COLO668 (cell line): ENCODE measurements around the gene STX17.

ENCODE experiments used
- DNase-seq: peaks from one replicate; lab custom pipeline; 2025; ENCODE audit not compliant: unreplicated experiment; lab: John Stamatoyannopoulos, UW

STX17 gene

GRCh38 chr9:99905833-99906402, 536 bp upstream of the STX17 start:
- DNase-seq = peak; percentile 14

GRCh38 chr9:99907208-99907532, 716 bp downstream of the STX17 start:
- no peak for DNase-seq

GRCh38 chr9:99911600-99911999, 5.1 kb downstream of the STX17 start:
- no peak for DNase-seq

GRCh38 chr9:99916650-99917049, 10.2 kb downstream of the STX17 start:
- DNase-seq = no peak

- no peak for DNase-seq
Observed at GRCh38 chr9:99918134-99918533, 11.7 kb downstream of the STX17 start.

GRCh38 chr9:99919930-99920329, 13.5 kb downstream of the STX17 start:
- DNase-seq = no peak

- DNase-seq = no peak
Observed at GRCh38 chr9:99921875-99922710, 15.6 kb downstream of the STX17 start.

- DNase-seq = no peak
Observed at GRCh38 chr9:99922711-99923030, 16.2 kb downstream of the STX17 start.

- no peak for DNase-seq
Observed at GRCh38 chr9:99925541-99925940, 19.1 kb downstream of the STX17 start.

GRCh38 chr9:99929652-99930051, 23.2 kb downstream of the STX17 start:
- DNase-seq = no peak

GRCh38 chr9:99931155-99931840, 24.8 kb downstream of the STX17 start:
- DNase-seq = no peak

- DNase-seq = no peak
Observed at GRCh38 chr9:99936947-99937587, 30.6 kb downstream of the STX17 start.

GRCh38 chr9:99947395-99947794, 40.9 kb downstream of the STX17 start:
- no peak for DNase-seq

- DNase-seq = no peak
Observed at GRCh38 chr9:99948482-99948881, 42.0 kb downstream of the STX17 start.

- no peak for DNase-seq
Observed at GRCh38 chr9:99948896-99949295, 42.4 kb downstream of the STX17 start.

GRCh38 chr9:99953861-99954507, 47.5 kb downstream of the STX17 start:
- DNase-seq = no peak

GRCh38 chr9:99954819-99955218, 48.4 kb downstream of the STX17 start:
- DNase-seq = no peak

GRCh38 chr9:99955606-99956005, 49.2 kb downstream of the STX17 start:
- DNase-seq = no peak

- no peak for DNase-seq
Observed at GRCh38 chr9:99962680-99963261, 56.3 kb downstream of the STX17 start.

GRCh38 chr9:99964336-99964735, 57.9 kb downstream of the STX17 start:
- no peak for DNase-seq

GRCh38 chr9:99966001-99966400, 59.5 kb downstream of the STX17 start:
- no peak for DNase-seq
